Renal cortex interstitium (tissue), 11 donors: Measurements from ENCODE around the gene RAB11FIP2. TPM values are rescaled to one million over a fixed set of nuclear protein-coding genes. Genes with fewer than 3 reads are reported as not detected.

ENCODE experiments used
- DNase-seq, 11 donors: peaks; one replicate each; pipeline ENCODE4 v3.0.0-alpha.2; 2013; ENCODE audit warnings: low read depth in 9 of 11, low spot score in 4 of 11; ENCODE audit errors: extremely low read depth in 1 of 11
- polyA plus RNA-seq, 3 donors: library from polyadenylated mRNA; unstranded; fragments of 120-200 nt; gene quantifications; one replicate each; pipeline ENCODE4 v1.2.1, GENCODE V29; 2013; ENCODE audit not compliant: insufficient read length in 3 of 3

The RAB11FIP2 gene
- polyA plus RNA-seq, 3 donors: 50.1 to 66.1 (median 61.2) TPM

DNA sequence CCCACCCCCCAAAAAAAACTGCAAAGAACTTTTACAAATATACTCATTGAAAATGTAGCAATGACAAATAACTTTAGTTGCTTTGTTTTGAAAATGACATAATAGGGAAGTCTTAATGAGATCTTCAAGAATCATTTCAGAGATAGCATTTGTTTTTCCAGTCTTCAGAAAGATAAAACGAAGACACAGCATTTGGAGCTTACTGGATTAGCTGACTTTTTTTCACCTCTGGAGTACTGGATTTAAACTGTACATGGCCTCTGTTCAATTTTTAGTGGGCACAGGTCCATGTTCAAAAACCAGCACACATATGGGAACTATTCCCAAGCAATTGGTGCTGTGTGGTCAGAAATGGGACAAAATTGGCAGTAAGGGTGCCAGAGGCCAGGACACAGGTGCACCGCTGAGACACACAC is 3.9 kb downstream of the RAB11FIP2 start:
- DNase-seq: no peak

- DNase-seq: no peak
Observed at GRCh38 chr10:118042336-118042735, 4.4 kb downstream of the RAB11FIP2 start.

- no peak for DNase-seq
Observed at GRCh38 chr10:118041316-118041715, 5.4 kb downstream of the RAB11FIP2 start.

DNA sequence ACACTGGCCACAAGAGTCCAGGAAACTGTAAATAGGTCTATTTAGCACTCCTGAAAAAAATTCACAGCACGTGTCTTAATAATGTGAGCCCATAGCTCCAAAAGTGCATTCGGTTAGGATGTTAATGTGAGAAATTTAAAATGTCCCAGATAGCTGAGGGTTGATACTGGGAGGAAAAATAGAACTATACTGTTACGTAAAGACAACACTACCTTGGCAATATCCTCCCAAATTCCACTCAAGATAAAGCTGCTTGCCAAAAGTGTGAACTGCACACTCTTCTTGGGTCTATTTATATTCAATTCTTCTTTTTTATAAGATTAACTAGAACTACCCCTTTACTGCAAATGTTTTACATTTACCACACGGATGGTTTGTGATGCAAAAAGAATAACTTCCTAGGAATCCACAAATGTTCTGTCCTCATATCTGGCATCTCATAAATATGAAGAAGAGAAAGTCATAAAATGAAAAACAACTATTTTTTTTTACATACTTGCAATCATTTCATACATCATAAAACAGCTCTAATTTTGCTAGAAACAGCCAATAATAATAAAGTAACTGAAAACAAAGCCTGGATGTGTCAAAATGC is 10.4 kb downstream of the RAB11FIP2 start:
- no peak for DNase-seq

GRCh38 chr10:118035354-118036005 is 11.3 kb downstream of the RAB11FIP2 start:
- no peak for DNase-seq

- no peak for DNase-seq
Observed at GRCh38 chr10:118034791-118035261, 11.9 kb downstream of the RAB11FIP2 start.

DNA sequence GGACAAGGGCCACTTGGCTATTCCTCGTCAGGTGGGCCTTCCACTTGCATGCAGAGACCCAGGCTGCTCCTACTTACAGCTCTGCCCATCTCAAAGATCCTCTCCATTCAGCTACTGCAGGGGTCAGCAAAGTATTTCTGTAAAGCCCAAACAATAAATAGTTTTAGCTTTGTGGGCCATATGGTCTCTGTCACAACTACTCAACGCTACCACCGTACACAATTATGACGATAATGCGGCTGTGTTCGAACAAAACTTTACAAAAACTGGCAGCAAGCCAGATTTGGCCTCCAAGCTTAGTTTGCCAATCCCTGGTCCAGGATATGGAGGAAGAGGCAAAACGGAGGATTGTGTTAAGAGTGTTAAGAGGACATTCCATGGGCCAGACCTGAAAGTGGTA is 12.8 kb downstream of the RAB11FIP2 start:
- DNase-seq: peak in 5 of 11 donors; percentile 44 to 56 (median 50)

- no peak for DNase-seq
Observed at GRCh38 chr10:118032564-118032963, 14.2 kb downstream of the RAB11FIP2 start.

- DNase-seq: no peak
Observed at GRCh38 chr10:118031351-118032075, 15.2 kb downstream of the RAB11FIP2 start.

DNA sequence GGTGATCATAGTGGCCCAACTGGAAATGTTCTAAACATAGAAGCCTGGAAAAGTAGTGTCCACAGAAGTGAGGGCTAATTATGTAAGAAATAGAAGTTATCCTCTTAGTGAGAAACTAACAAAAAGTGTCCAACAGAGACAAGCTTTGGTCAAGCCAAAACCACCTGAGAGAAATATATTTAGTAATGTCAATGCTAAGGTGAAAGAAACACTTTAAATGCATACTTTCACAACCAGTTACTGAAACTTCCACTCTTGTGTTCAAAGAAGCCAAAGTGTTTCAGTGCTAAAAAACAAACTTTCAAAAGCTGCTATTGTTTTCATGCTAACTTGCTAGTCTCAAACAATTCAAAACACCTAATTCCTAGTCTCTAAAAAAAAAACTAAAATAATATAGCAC is 18.1 kb downstream of the RAB11FIP2 start:
- no peak for DNase-seq

DNA sequence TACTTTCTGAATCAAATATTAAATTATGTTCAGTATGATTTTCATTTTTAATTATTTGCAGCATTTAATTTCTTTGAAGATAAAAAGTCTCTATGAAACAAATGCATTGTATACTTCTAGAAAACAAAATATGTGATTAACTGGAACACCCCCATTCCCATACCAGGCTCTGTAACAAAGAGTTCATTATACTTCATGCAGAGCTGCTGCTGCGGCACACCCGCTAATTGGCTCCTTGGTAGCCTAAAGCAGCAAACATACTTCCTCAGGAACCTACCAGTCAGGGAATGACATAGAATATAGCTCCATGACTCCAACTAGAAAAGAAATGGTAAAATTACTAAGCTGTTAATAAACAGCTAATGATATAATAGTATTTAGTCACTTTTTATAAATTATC is 19.3 kb downstream of the RAB11FIP2 start:
- DNase-seq: no peak

- DNase-seq: no peak
Observed at GRCh38 chr10:118026936-118027335, 19.8 kb downstream of the RAB11FIP2 start.

GRCh38 chr10:118020365-118020764 is 26.4 kb downstream of the RAB11FIP2 start:
- DNase-seq: no peak

- no peak for DNase-seq
Observed at GRCh38 chr10:118017850-118018249, 28.9 kb downstream of the RAB11FIP2 start.

DNA sequence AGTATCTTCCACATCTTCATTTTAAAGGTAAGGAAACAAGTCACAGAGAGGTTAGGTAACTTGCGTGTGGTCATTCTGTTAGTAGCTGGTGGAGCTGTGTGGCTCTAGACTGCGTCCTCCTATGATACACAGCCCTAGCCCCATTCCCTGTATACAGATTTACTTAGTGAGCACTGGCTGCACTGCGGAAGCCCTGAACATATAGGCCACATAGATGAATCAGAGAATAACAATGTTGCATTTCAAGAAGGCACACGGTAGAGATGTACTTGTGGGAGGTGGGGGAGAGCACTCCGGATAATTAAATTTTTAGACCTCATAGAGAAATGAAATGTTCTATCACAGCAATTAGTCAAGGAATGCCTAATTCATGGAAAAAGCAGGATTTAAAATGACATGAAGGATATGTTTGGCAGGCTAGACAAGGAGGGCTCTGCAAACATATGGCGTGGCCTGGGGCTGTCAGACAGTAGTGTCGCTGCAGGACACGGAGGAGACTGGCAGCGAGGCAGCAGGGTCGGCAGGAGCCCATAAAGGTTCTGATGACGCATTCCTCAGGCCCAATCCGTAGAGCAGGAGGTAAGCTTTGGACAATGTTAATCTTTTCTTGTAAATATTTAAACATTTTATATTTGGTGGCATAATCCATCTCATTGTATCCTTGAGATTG is 29.5 kb downstream of the RAB11FIP2 start:
- DNase-seq: no peak

GRCh38 chr10:118012952-118013525 is 33.7 kb downstream of the RAB11FIP2 start:
- no peak for DNase-seq

DNA sequence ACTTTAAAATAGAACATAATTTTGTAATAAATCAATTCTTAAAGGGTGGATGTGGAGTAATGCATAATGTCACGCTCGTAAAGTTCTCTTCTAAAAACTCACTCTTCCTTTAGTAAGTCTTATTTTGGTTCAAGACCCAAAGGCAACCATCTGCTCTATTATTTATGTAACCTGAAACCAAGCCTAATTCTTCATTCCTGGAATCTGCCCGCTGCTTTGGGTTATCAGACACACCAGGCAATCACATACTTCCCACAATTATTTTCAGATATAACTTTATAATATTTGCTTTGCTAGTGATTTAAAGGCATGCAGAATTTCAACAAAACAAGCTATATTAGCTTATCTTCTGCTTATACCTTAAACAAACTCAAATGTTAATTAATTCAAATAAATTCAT is 39.0 kb downstream of the RAB11FIP2 start:
- no peak for DNase-seq

GRCh38 chr10:118003126-118003525 is 43.6 kb downstream of the RAB11FIP2 start:
- DNase-seq: no peak

- DNase-seq: no peak
Observed at GRCh38 chr10:118002581-118002980, 44.2 kb downstream of the RAB11FIP2 start.
